ENCODE measurements around the gene ATOSA.

Gene ATOSA

GRCh38 chr15:52642386-52643361 is 36.5 kb downstream of the ATOSA start:
- no peak for DNase-seq
- Mint-ChIP-seq H3K9me3 (no peaks in the 10 kb centered on the region), H3K27me3 (no peaks in the 10 kb centered on the region), H3K4me1 (peaks cover 25% of the 10 kb centered on the region), H3K27ac (peak overlapping the region; percentile 52 to 85), H3K4me3 (no peak overlapping the region)
- ATAC-seq: no peak

GRCh38 chr15:52636459-52636858 is 42.7 kb downstream of the ATOSA start:
- DNase-seq (no peak), ATAC-seq (no peak)
- Mint-ChIP-seq H3K27me3 (no peaks in the 10 kb centered on the region), H3K27ac (no peak overlapping the region), H3K4me1 (peaks cover 5% of the 10 kb centered on the region), H3K4me3 (no peak overlapping the region), H3K9me3 (no peaks in the 10 kb centered on the region)

DNA sequence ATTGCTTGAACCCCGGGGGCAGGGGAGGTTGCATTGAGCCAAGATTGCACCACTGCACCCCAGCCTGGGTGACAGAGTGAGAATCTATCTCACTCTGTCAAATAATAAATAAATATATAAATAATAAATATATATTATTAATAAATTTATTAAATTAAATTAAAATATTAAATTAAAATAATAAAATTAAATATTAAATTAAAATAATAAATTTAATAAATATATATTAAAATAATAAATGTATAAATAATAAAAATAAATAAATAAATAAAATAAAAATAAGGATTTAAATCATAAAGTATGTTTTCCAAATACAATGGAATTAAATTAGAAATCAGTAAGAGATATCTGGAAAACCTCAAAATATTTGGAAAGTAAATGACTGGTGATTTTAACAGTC is 43.3 kb downstream of the ATOSA start:
- Mint-ChIP-seq H3K27me3 (no peaks in the 10 kb centered on the region), H3K27ac (no peak overlapping the region), H3K9me3 (no peaks in the 10 kb centered on the region), H3K4me3 (no peak overlapping the region), H3K4me1 (no peaks in the 10 kb centered on the region)
- DNase-seq: no peak
- no peak for ATAC-seq

All from stimulated activated naive CD8-positive, alpha-beta T cell treated with anti-CD3 and anti-CD28 coated beads, Interleukin-15, amount 100 ng/mL, for 72 hours (primary cell).